IMR-90 (cell line): ENCODE measurements around the gene TMPRSS2.

Experiments used
- CEBPB ChIP-seq: IDR thresholded peaks from 2 replicates; pipeline ENCODE4 v1.6.1; 2012; ENCODE audit warnings: low read depth, low read length, improper control_type of control experiment
- MXI1 ChIP-seq: IDR thresholded peaks from 2 replicates; pipeline ENCODE4 v1.6.1; 2012; ENCODE audit warnings: low read depth, mild to moderate bottlenecking, low read length, moderate library complexity, borderline replicate concordance
- POLR2A ChIP-seq: IDR thresholded peaks from 2 replicates; pipeline ENCODE4 v1.6.1; 2012; ENCODE audit warnings: mild to moderate bottlenecking, low read depth, low read length
- RFX5 ChIP-seq: IDR thresholded peaks from 2 replicates; pipeline ENCODE4 v1.8.0; 2012; ENCODE audit warnings: low read depth, mild to moderate bottlenecking, low read length, moderate library complexity
- SMC3 ChIP-seq: fragments of 150-350 bp; IDR thresholded peaks from 2 replicates; pipeline ENCODE4 v1.6.1; 2016; ENCODE audit warnings: low read depth, mild to moderate bottlenecking, antibody characterized with exemption, low read length, moderate library complexity
- TF ChIP-seq, protein P1 (sequence below): conservative IDR thresholded peaks from 2 replicates; pipeline ENCODE4 v1.5.1; 2012; ENCODE audit warnings: mild to moderate bottlenecking, low read depth, low read length, improper control_type of control experiment

DNA sequence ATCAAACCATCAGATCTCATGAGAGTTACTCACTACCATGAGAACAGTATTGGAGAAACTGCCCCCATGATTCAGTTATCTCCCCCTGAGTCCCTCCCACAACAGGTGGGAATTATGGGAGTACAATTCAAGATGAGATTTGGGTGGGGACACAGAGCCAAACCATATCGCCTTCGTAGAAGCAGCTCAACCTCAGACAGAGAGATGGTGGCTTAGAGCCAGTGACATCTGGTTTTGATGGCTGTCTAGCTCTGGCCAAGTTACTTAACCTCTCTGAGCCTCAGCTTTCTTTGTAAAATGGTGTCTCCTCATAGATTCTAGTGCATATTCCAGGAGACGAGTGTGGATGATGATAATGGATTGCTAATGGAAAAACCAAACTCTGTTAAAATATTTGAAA, 54.8 kb downstream of the TMPRSS2 start:
- TF ChIP-seq, protein P1, sequence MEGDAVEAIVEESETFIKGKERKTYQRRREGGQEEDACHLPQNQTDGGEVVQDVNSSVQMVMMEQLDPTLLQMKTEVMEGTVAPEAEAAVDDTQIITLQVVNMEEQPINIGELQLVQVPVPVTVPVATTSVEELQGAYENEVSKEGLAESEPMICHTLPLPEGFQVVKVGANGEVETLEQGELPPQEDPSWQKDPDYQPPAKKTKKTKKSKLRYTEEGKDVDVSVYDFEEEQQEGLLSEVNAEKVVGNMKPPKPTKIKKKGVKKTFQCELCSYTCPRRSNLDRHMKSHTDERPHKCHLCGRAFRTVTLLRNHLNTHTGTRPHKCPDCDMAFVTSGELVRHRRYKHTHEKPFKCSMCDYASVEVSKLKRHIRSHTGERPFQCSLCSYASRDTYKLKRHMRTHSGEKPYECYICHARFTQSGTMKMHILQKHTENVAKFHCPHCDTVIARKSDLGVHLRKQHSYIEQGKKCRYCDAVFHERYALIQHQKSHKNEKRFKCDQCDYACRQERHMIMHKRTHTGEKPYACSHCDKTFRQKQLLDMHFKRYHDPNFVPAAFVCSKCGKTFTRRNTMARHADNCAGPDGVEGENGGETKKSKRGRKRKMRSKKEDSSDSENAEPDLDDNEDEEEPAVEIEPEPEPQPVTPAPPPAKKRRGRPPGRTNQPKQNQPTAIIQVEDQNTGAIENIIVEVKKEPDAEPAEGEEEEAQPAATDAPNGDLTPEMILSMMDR, result no peak
- TF ChIP-seq SMC3 (no peak), POLR2A (no peak), MXI1 (no peak), RFX5 (no peak), CEBPB (no peak)
